ENCODE measurements around the gene ZNF611. TPM values are rescaled to one million over a fixed set of nuclear protein-coding genes. Genes with fewer than 3 reads are reported as not detected.

Gene ZNF611
- polyA plus RNA-seq, 1 donor (not counting 4 experiments of a cell fraction or from before 2014, with no cell fraction given), result 2.9 TPM

DNA sequence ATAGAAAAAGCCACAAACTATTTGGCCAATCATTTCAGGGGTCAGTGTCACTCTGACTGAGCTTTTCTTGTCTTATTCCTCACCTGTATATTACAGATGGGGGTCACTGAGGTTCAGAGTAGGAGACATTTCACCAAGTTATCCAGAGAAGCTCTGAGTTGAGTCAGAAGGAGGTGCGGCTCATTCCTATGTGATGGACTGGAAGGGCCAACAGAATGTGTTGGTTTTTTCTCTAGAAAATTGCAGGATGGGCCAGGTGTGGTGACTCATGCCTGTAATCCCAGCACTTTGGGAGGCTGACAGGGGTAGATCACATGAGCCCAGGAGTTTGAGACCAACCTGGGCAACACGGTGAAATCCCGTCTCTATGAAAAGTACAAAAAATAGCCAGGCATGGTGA is 72.2 kb downstream of the ZNF611 start:
- no peak overlapping the region for H3K4me2 ChIP-seq (ENCODE audit: control insufficient read depth, extremely low read depth, insufficient read depth, low read depth, low read length)
- peaks cover 10 to 11% of the 10 kb centered on the region in 2 experiments for H3K36me3 ChIP-seq (ENCODE audit: control insufficient read depth in 2 of 2, extremely low read depth in 1 of 2, insufficient read depth in 2 of 2, low read length in 2 of 2)
- dilution Hi-C loops (cut with MboI; ENCODE audit: extremely low pct_ligation_motif_present, low sequenced_read_pairs), result no loop called here

DNA sequence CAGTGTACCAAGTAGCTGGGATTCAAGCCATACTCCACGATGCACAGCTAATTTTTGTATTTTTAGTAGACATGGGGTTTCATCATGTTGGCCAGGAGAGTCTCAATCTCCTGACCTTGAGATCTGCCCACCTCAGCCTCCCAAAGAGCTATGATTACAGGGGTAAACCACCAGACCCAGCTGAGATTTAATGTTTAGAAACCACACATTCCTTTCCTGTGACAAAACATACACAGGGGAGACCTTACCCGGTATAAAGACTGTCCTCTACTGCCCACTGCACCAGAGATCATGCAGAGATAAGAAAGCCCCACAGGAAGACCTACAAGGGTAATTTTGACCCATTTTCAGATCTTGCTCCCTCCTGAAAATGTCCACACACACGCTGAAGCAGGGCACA is 73.9 kb downstream of the ZNF611 start:
- H3K4me1 ChIP-seq (ENCODE audit: control insufficient read depth, extremely low read depth, insufficient read depth, low read length), result peaks cover 17% of the 10 kb centered on the region
- H3K27ac ChIP-seq (ENCODE audit: control insufficient read depth, insufficient read depth, low read length), result no peak overlapping the region
- TF ChIP-seq, protein P1, sequence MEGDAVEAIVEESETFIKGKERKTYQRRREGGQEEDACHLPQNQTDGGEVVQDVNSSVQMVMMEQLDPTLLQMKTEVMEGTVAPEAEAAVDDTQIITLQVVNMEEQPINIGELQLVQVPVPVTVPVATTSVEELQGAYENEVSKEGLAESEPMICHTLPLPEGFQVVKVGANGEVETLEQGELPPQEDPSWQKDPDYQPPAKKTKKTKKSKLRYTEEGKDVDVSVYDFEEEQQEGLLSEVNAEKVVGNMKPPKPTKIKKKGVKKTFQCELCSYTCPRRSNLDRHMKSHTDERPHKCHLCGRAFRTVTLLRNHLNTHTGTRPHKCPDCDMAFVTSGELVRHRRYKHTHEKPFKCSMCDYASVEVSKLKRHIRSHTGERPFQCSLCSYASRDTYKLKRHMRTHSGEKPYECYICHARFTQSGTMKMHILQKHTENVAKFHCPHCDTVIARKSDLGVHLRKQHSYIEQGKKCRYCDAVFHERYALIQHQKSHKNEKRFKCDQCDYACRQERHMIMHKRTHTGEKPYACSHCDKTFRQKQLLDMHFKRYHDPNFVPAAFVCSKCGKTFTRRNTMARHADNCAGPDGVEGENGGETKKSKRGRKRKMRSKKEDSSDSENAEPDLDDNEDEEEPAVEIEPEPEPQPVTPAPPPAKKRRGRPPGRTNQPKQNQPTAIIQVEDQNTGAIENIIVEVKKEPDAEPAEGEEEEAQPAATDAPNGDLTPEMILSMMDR (optimal IDR thresholded peaks at IDR 0.05 in 1 of 3, IDR thresholded peaks at IDR 0.05 in 1 of 3, conservative IDR thresholded peaks at IDR 0.05 in 1 of 3; ENCODE audit: extremely low read depth in 1 of 3, insufficient read depth in 2 of 3, low read length in 3 of 3), result no peak
- TF ChIP-seq EZH2 (IDR thresholded peaks at IDR 0.05; ENCODE audit: low read length), result no peak
- H3K79me2 ChIP-seq (ENCODE audit: control insufficient read depth, insufficient read depth, low read length), result peaks cover 10% of the 10 kb centered on the region
- H3K36me3 ChIP-seq (ENCODE audit: control insufficient read depth in 2 of 2, extremely low read depth in 1 of 2, insufficient read depth in 2 of 2, low read length in 2 of 2), result peaks cover 13 to 19% of the 10 kb centered on the region in 2 experiments
- no peaks in the 10 kb centered on the region for H3K9me3 ChIP-seq (ENCODE audit: control insufficient read depth, low read depth, low read length)
- dilution Hi-C loops (cut with MboI; ENCODE audit: extremely low pct_ligation_motif_present, low sequenced_read_pairs), result no loop called here
- no peak overlapping the region for H3K4me2 ChIP-seq (ENCODE audit: control insufficient read depth, extremely low read depth, insufficient read depth, low read depth, low read length)
- H2AFZ ChIP-seq (ENCODE audit: control insufficient read depth, low read length), result no peak overlapping the region
- no peaks in the 10 kb centered on the region for H3K9me1 ChIP-seq (ENCODE audit: control insufficient read depth, extremely low read depth, insufficient read depth, low read length)
- FAIRE-seq, result no peak
- H3K27me3 ChIP-seq (ENCODE audit: control insufficient read depth, extremely low read depth, insufficient read depth, low read length), result no peaks in the 10 kb centered on the region
- no peak overlapping the region for H3K9ac ChIP-seq (ENCODE audit: control insufficient read depth, extremely low read depth, insufficient read depth, low read length)
- no peaks in the 10 kb centered on the region for H4K20me1 ChIP-seq (ENCODE audit: control insufficient read depth, extremely low read depth, insufficient read depth, low read length)
- no peak overlapping the region for H3K4me3 ChIP-seq (ENCODE audit: control insufficient read depth in 2 of 3, extremely low read depth in 1 of 3, insufficient read depth in 2 of 3, low read depth in 1 of 3, low read length in 3 of 3)
- no peak for DNase-seq (ENCODE audit: low read depth, low spot score)

More for the DNA sequence above, 72.2 kb downstream of the ZNF611 start:
- no peak for TF ChIP-seq EZH2 (IDR thresholded peaks at IDR 0.05; ENCODE audit: low read length)
- TF ChIP-seq, protein P1 (optimal IDR thresholded peaks at IDR 0.05 in 1 of 3, IDR thresholded peaks at IDR 0.05 in 1 of 3, conservative IDR thresholded peaks at IDR 0.05 in 1 of 3; ENCODE audit: extremely low read depth in 1 of 3, insufficient read depth in 2 of 3, low read length in 3 of 3), result no peak
- H3K9me3 ChIP-seq (ENCODE audit: control insufficient read depth, low read depth, low read length), result no peaks in the 10 kb centered on the region
- peak overlapping the region; percentile 52 for H3K9ac ChIP-seq (ENCODE audit: control insufficient read depth, extremely low read depth, insufficient read depth, low read length)
- FAIRE-seq (peak; percentile 72), DNase-seq (ENCODE audit: low read depth, low spot score) (peak; percentile 26)
- no peak overlapping the region for H3K4me3 ChIP-seq (ENCODE audit: control insufficient read depth in 2 of 3, extremely low read depth in 1 of 3, insufficient read depth in 2 of 3, low read depth in 1 of 3, low read length in 3 of 3)
- H3K27me3 ChIP-seq (ENCODE audit: control insufficient read depth, extremely low read depth, insufficient read depth, low read length), result no peaks in the 10 kb centered on the region
- H3K27ac ChIP-seq (ENCODE audit: control insufficient read depth, insufficient read depth, low read length), result peak overlapping the region; percentile 82
- peaks cover 17% of the 10 kb centered on the region for H3K4me1 ChIP-seq (ENCODE audit: control insufficient read depth, extremely low read depth, insufficient read depth, low read length)
- H3K9me1 ChIP-seq (ENCODE audit: control insufficient read depth, extremely low read depth, insufficient read depth, low read length), result no peaks in the 10 kb centered on the region
- peaks cover 10% of the 10 kb centered on the region for H3K79me2 ChIP-seq (ENCODE audit: control insufficient read depth, insufficient read depth, low read length)
- no peaks in the 10 kb centered on the region for H4K20me1 ChIP-seq (ENCODE audit: control insufficient read depth, extremely low read depth, insufficient read depth, low read length)
- H2AFZ ChIP-seq (ENCODE audit: control insufficient read depth, low read length), result no peak overlapping the region

Data from keratinocyte (primary cell).